ENCODE results near the gene PCYT1A. TPM values are rescaled to one million over a fixed set of nuclear protein-coding genes. Genes with fewer than 3 reads are reported as not detected.
"Not testable (repeated sequence)": the region's sequence is repeated elsewhere in the genome, so short reads cannot be mapped to it uniquely, and the experiment has no call there.

The PCYT1A gene
- total RNA-seq, 1 experiment from 2014 or later, result 64.6 TPM

DNA sequence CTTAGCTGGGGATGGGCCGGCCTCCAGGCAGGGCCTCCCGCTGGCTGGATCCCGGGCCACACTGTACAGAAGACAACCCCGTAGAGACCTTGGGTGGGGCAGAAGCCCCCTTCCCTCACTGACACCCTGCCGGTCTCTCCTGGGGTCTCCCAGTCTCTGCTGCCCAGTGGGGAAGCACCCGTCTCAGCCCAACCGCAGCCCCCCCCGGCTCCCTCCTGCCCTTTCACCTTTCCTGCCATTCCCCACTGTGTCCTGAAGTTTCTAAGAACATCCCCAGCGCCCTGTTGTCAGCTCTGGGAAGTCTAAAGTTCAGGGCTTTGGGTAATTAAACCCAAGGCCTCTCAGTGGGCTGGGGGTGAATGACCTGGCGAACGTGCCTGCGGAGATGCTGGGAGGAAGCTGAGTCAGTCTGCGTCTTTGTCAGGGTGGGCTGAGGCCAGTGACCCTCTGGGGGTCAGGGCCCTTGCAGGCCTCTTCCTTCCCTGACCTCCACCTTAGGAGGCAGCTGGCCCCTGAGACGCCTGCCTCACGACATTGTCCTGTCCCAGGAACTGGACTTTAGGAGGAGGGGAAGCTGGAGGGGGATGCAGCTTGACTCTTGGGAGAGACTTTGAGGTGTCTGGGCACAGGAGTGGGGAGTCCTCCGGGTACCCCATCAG is 72.6 kb downstream of the PCYT1A start:
- no peak for DNase-seq (ENCODE audit: low read depth)

GRCh38 chr3:196210673-196211556 is 76.6 kb downstream of the PCYT1A start, which contains the start of gene ZDHHC19:
Gene ZDHHC19 (minus strand): TSS chr3:196211400. CDS start chr3:196211315, 85 bp downstream.
- no peak for DNase-seq (ENCODE audit: low read depth)

GRCh38 chr3:196209944-196210672 is 77.4 kb downstream of the PCYT1A start:
- not testable (repeated sequence) for DNase-seq (ENCODE audit: low read depth)

- no peak for DNase-seq (ENCODE audit: low read depth)
Measured at GRCh38 chr3:196208942-196209695, 78.4 kb downstream of the PCYT1A start.

- DNase-seq (ENCODE audit: low read depth), result peak; percentile 61
Measured at GRCh38 chr3:196207833-196208607, 79.5 kb downstream of the PCYT1A start.

GRCh38 chr3:196207159-196207832 is 80.2 kb downstream of the PCYT1A start:
- DNase-seq (ENCODE audit: low read depth), result no peak

GRCh38 chr3:196205442-196206205 is 81.9 kb downstream of the PCYT1A start:
- DNase-seq (ENCODE audit: low read depth), result not testable (repeated sequence)

- no peak for DNase-seq (ENCODE audit: low read depth)
Measured at GRCh38 chr3:196203846-196204245, 83.7 kb downstream of the PCYT1A start.

DNA sequence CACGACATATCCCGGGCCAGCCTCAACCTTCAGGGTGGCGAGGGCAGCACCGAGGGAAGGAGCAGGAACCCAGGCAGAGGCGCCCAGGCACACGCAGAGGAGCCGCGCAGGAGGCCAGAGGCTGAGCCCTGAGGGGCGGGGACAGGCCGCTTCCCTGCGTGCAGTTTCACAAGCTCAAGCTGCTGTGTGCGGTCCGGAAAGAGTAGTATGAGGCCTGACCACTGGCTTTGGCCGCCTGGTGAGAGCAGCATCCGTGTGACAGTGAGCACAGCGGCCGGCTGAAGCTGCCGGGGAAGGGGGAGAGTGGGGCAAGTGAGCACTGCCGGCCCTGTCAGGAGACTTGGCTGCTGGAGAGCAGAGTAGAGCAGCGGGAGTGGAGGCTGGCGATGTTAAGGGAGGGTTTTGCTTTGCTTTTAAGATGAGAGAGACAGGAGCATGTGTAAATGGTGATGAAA is 85.0 kb downstream of the PCYT1A start:
- peak; percentile 60 for DNase-seq (ENCODE audit: low read depth)

DNA sequence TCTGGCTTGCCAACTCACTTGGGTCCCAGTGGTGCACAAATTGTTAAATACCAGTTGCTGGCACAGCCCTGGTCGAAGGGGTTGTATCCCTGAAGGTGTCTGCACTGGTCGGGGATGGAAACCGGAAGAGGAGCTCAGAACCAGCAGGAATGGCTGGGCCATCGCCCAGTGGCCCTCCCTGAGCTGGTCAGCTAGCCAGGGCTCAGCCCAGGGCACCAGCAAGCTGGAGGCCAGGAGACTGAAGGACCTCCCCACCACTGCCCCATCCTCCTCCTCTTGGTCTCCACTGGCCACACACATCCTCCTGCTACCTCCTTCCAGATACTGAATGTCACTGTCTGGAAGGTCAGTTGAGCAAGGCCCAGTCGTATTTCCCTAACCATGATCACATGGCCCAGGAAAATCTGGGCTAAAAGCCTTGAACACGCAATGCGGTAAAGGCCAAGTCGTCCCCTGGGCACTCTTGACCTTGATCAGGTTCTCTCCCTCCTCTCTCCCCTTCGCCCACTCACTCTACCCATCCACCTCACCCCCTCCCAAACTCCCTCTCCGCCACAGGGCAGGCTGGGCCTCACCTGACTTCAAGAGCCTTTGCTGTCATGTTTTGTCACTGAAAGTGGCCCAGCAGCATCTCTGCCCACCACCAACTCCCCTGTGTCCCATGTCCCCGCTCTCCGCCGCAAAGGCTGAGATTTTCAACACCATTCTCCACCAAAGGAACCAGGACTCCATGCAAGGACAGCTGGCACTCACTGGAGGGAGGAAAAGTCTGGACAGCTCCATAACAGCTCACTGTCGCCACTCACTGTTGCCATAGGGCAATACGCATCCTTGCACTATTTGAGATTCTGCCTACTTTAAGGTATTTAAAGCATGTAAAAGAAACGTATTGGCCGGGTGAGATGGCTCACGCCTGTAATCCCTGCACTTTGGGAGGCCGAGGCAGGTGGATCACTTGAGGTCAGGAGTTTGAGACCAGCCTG is 88.5 kb downstream of the PCYT1A start:
- peak; percentile 29 for DNase-seq (ENCODE audit: low read depth)

GRCh38 chr3:196198081-196198675 is 89.3 kb downstream of the PCYT1A start:
- no peak for DNase-seq (ENCODE audit: low read depth)

- DNase-seq (ENCODE audit: low read depth), result no peak
Measured at GRCh38 chr3:196197524-196197923, 90.0 kb downstream of the PCYT1A start.

- DNase-seq (ENCODE audit: low read depth), result no peak
Measured at GRCh38 chr3:196195664-196196265, 91.8 kb downstream of the PCYT1A start.

GRCh38 chr3:196194542-196194915 is 93.0 kb downstream of the PCYT1A start:
- DNase-seq (ENCODE audit: low read depth), result no peak

DNA sequence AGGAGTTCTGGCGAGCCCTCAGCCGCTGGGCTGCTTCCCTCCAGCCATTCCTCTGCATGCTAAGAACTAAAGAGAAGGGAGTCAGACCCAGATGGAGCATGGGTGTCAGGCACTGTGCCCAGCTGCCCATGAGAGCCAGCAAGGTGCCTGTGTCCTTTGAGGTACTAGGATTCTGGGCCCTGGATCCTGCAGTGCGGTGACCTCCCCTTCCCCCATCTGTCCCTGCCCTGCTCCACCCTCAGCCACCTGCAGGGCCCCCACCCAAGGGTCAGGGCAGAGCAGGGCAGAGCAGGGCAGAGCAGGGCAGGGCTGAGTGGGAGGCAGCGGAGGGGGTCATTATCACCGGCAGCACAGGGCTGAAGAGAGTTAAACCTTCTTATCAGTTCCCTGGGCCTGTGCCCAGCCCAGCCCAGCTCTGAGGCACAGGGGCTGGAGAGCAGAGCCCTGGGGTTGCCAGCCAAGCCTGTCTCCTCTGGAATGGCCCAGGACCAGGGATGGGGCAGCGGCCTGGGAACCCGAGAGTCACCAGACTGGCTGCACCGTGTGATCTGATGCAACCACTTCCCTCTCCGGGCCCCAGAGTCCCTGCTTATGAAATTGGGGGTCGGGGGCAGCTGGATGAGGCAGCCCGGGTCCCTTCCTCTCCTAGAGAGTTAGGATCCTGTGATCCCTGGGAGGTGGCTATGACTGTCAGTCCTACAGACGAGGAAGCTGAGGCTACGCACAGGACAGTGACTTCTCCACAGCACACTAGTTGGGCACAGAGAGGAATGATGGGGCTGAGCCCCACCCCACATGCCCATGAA is 93.6 kb downstream of the PCYT1A start:
- DNase-seq (ENCODE audit: low read depth), result no peak

DNA sequence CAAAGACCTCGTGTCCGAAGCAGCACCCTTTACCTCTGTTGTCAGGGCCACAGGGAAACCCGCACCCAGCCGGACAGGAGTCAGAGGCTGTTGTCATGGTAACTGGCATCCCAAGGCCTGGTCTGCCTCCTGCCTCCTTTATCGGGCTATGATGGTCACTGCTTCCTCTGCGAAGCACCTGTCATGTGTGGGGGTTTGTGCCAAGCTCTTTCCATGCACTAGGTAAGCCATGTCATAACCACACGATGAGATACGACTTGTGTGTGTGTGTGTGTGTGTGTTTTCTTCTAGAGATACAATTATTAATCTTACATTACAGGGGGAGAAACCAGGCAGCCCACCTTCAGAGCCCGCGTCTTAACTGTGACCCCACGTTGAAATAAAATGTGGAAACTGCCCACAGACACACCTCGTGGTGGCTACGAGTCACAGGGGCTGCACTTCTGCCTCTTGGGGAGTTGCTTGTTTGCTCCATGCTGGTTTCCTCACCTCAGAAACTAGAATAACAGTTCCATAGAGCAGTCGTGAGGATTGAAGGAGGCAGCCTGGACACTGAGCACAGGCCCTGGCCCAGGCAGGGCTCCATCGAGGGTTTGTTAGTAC is 94.3 kb downstream of the PCYT1A start:
- no peak for DNase-seq (ENCODE audit: low read depth)
